PC-9 (cell line): Measurements from ENCODE around the gene STAC.

Experiments
- EZH2 ChIP-seq: fragments of 200-600 bp; sonication (generic); IDR thresholded peaks from 2 replicates; pipeline ENCODE4 v1.8.0; 2017; ENCODE audit warnings: antibody characterized with exemption, low read depth
- TF ChIP-seq, protein P1 (sequence below): fragments of 200-600 bp; sonication (generic); conservative IDR thresholded peaks from 2 replicates; pipeline ENCODE4 v1.6.1; 2017; ENCODE audit warnings: mixed run types, antibody characterized with exemption, mild to moderate bottlenecking, moderate library complexity

DNA sequence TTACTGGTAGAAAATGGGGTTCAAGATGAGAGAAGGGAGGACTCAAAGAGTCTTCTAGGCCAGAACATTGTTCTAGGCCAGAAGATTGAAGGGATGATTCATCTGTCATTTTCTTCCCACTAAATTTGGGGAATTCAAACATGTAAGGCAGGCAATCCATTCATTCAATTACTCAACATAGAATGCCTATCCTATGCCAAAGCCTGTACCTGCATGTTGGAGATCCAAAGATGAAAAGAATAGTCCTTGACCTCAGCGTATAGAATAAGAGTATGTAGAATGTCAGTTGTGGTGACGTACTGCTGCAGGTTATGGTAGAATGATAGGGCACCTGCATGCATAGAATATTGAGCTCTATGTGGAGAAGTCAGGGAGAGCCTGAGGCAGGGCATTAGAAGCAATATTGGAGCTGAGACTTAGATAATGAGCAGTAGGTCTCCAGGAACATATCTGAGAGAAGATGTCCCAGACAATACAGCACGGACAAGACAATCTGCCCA is 49.7 kb downstream of the STAC start:
- TF ChIP-seq, protein P1, sequence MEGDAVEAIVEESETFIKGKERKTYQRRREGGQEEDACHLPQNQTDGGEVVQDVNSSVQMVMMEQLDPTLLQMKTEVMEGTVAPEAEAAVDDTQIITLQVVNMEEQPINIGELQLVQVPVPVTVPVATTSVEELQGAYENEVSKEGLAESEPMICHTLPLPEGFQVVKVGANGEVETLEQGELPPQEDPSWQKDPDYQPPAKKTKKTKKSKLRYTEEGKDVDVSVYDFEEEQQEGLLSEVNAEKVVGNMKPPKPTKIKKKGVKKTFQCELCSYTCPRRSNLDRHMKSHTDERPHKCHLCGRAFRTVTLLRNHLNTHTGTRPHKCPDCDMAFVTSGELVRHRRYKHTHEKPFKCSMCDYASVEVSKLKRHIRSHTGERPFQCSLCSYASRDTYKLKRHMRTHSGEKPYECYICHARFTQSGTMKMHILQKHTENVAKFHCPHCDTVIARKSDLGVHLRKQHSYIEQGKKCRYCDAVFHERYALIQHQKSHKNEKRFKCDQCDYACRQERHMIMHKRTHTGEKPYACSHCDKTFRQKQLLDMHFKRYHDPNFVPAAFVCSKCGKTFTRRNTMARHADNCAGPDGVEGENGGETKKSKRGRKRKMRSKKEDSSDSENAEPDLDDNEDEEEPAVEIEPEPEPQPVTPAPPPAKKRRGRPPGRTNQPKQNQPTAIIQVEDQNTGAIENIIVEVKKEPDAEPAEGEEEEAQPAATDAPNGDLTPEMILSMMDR = no peak
- TF ChIP-seq EZH2 = no peak
